Testis (tissue), 5 donors: ENCODE results near the gene RNF17. TPM values are rescaled to one million over a fixed set of nuclear protein-coding genes. Genes with fewer than 3 reads are reported as not detected.

Experiments used
- DNase-seq: peaks from one replicate; pipeline ENCODE4 v3.0.0-alpha.2; 2019
- H3K27ac ChIP-seq, 2 donors: fragments of 200-600 bp; sonication (generic); one replicate each; pipeline ENCODE4 v1.5.1; 2019
- H3K27me3 ChIP-seq: fragments of 200-600 bp; sonication (generic); one replicate; pipeline ENCODE4 v1.5.1; 2019
- H3K36me3 ChIP-seq: fragments of 200-600 bp; sonication (generic); one replicate; pipeline ENCODE4 v1.5.1; 2017; ENCODE audit warnings: low read depth; ENCODE audit errors: missing control alignments
- H3K4me1 ChIP-seq: fragments of 200-600 bp; sonication (generic); one replicate; pipeline ENCODE4 v1.5.1; 2019
- H3K4me3 ChIP-seq, 2 donors: fragments of 200-600 bp; sonication (generic); one replicate each; pipeline ENCODE4 v1.5.1; 2017 to 2019
- H3K9me3 ChIP-seq: fragments of 200-600 bp; sonication (generic); one replicate; pipeline ENCODE4 v1.5.1; 2017
- CTCF ChIP-seq, 3 experiments: fragments of 450-650 bp in 2 of 3; fragments of 200-600 bp in 1 of 3; sonication (generic) in 1 of 3; IDR thresholded peaks; one replicate each; pipeline ENCODE4 v1.5.1; 2016 to 2019; ENCODE audit warnings: antibody characterized with exemption in 3 of 3, mild to moderate bottlenecking in 2 of 3, moderate library complexity in 1 of 3
- POLR2A ChIP-seq: fragments of 450-650 bp; IDR thresholded peaks from one replicate; pipeline ENCODE4 v1.6.1; 2017; ENCODE audit warnings: antibody characterized with exemption, mild to moderate bottlenecking, moderate library complexity
- WGBS, 2 donors: methylation state at CpG; one replicate each; pipeline ENCODE4 v1.1.5; 2018; 5-methylcytosine and 5-hydroxymethylcytosine counted together
- intact Hi-C: fragments of 100-400 bp; cut with DNase I; formaldehyde crosslinking; loops from one replicate; pipeline ENCODE4 v1.15.1; 2023; ENCODE audit warnings: low total_unique reads
- long read RNA-seq, 2 donors: transcript quantifications; one replicate each; lab custom pipeline, GENCODE V29; 2026
- polyA plus RNA-seq: library from polyadenylated mRNA; stranded (reverse); fragments of 350-450 nt; fragmentation: Illumina TruSeq; extraction: RNeasy Lipid Tissue Mini Kit (QIAGEN cat#74804); gene quantifications from one replicate; pipeline ENCODE4 v1.2.3, GENCODE V29; 2014; ENCODE audit warnings: low read depth, low replicate concordance; ENCODE audit not compliant: insufficient read depth
- total RNA-seq, 2 donors: library from RNA; depleted of rRNA; stranded (reverse); fragments of >200 nt; gene quantifications; one replicate each; pipeline ENCODE4 v1.2.3, GENCODE V29; 2016

The RNF17 gene
- total RNA-seq (10 to 100 TPM; 29.6 to 52.8 TPM), polyA plus RNA-seq (36.9 TPM)
- long read RNA-seq, donor 1, result 0 reads
- long read RNA-seq, donor 2, result 0 reads

GRCh38 chr13:24763596-24764275 is at the start of gene RNF17:
RNF17 (plus strand) TSS chr13:24764169; CDS start chr13:24764204, 35 bp downstream.
- DNase-seq, result peak; percentile 85
- intact Hi-C loops, result no loop called here
- TF ChIP-seq CTCF (IDR thresholded peaks at IDR 0.05) (no peak), POLR2A (no peak)

GRCh38 chr13:24716011-24716410 is 48.0 kb upstream of the RNF17 start:
- intact Hi-C loops, result no loop called here
- Histone ChIP-seq H3K36me3 (no peaks in the 10 kb centered on the region), H3K4me1 (no peaks in the 10 kb centered on the region), H3K27ac (no peak overlapping the region), H3K27me3 (no peaks in the 10 kb centered on the region), H3K4me3 (no peak overlapping the region), H3K9me3 (no peaks in the 10 kb centered on the region)
- 50 to 68% methylated on average over 5 of the region's 5 CpGs for WGBS, 2 donors
- TF ChIP-seq POLR2A (no peak), CTCF (IDR thresholded peaks at IDR 0.05) (no peak)
- DNase-seq, result no peak

More at GRCh38 chr13:24763596-24764275, at the start of gene RNF17:
- H3K36me3 ChIP-seq, result no peaks in the 10 kb centered on the region
- H3K27me3 ChIP-seq, result no peaks in the 10 kb centered on the region
- H3K27ac ChIP-seq, result peak within 1 kb of the TSS; percentile 36 to 68
- H3K4me1 ChIP-seq, result no peaks in the 10 kb centered on the region
- no peaks in the 10 kb centered on the region for H3K9me3 ChIP-seq
- 78 to 82% methylated on average over 24 to 28 of the region's 28 CpGs for WGBS, 2 donors
- peak within 1 kb of the TSS; percentile 54 to 58 for H3K4me3 ChIP-seq

- H3K9me3 ChIP-seq, result no peaks in the 10 kb centered on the region
- DNase-seq, result no peak
- H3K27me3 ChIP-seq, result no peaks in the 10 kb centered on the region
- TF ChIP-seq POLR2A (no peak), CTCF (IDR thresholded peaks at IDR 0.05) (no peak)
- no peaks in the 10 kb centered on the region for H3K36me3 ChIP-seq
- no peaks in the 10 kb centered on the region for H3K4me1 ChIP-seq
- no peak overlapping the region for H3K4me3 ChIP-seq
- intact Hi-C loops, result no loop called here
- 45 to 52% methylated on average over 7 of the region's 7 CpGs for WGBS, 2 donors
- H3K27ac ChIP-seq, result no peak overlapping the region
These were observed 47.5 kb upstream of the RNF17 start for GRCh38 chr13:24716446-24716845.

- H3K27me3 ChIP-seq, result no peaks in the 10 kb centered on the region
- H3K36me3 ChIP-seq, result no peaks in the 10 kb centered on the region
- no peak for DNase-seq
- no peaks in the 10 kb centered on the region for H3K4me1 ChIP-seq
- 85 to 90% methylated on average over 4 of the region's 4 CpGs for WGBS, 2 donors
- no peak overlapping the region for H3K27ac ChIP-seq
- no peak for TF ChIP-seq POLR2A
- no peak overlapping the region for H3K4me3 ChIP-seq
- intact Hi-C loops, result no loop called here
- H3K9me3 ChIP-seq, result no peaks in the 10 kb centered on the region
These were observed 46.8 kb upstream of the RNF17 start for GRCh38 chr13:24717217-24717616.

- no peaks in the 10 kb centered on the region for H3K9me3 ChIP-seq
- no peak overlapping the region for H3K27ac ChIP-seq
- H3K36me3 ChIP-seq, result no peaks in the 10 kb centered on the region
- no peaks in the 10 kb centered on the region for H3K4me1 ChIP-seq
- no peaks in the 10 kb centered on the region for H3K27me3 ChIP-seq
- peak overlapping the region in 1 of 2 donors; percentile 13 for H3K4me3 ChIP-seq
- no peak for DNase-seq
- intact Hi-C loops, result no loop called here
- no peak for TF ChIP-seq CTCF (IDR thresholded peaks at IDR 0.05)
- TF ChIP-seq POLR2A, result no peak
- 63 to 83% methylated on average over 38 to 40 of the region's 40 CpGs for WGBS, 2 donors
These were observed 45.6 kb upstream of the RNF17 start for GRCh38 chr13:24718192-24718965.
